Measurements from ENCODE around the gene BEX3.

DNA sequence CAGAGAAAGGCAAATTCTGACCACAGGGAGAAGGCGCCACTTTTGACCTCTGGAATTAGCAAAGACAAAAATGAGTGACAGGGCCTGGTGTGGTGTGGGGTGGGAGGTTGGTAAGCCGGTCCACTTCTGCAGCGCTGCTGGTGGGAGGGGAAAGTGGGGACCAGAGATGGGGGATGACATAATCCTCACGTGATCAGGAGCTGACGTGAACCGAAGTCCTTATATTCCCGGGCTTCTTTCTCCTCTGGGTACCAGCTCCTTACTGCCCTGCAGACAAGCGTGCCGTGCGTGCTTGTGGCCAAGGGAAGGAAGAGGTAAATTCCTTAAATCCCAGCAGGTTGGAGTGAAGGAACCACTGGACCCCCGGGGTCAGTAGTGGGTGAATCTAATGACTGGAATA, 46.3 kb upstream of the BEX3 start, which contains the start of gene TCEAL7:
- no peak for TF ChIP-seq GABPA (IDR thresholded peaks at IDR 0.05; ENCODE audit: low read depth)
- TF ChIP-seq, protein P1, sequence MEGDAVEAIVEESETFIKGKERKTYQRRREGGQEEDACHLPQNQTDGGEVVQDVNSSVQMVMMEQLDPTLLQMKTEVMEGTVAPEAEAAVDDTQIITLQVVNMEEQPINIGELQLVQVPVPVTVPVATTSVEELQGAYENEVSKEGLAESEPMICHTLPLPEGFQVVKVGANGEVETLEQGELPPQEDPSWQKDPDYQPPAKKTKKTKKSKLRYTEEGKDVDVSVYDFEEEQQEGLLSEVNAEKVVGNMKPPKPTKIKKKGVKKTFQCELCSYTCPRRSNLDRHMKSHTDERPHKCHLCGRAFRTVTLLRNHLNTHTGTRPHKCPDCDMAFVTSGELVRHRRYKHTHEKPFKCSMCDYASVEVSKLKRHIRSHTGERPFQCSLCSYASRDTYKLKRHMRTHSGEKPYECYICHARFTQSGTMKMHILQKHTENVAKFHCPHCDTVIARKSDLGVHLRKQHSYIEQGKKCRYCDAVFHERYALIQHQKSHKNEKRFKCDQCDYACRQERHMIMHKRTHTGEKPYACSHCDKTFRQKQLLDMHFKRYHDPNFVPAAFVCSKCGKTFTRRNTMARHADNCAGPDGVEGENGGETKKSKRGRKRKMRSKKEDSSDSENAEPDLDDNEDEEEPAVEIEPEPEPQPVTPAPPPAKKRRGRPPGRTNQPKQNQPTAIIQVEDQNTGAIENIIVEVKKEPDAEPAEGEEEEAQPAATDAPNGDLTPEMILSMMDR (IDR thresholded peaks at IDR 0.05; ENCODE audit: insufficient read depth, low read length): no peak
- no peak for TF ChIP-seq SPI1 (IDR thresholded peaks at IDR 0.05; ENCODE audit: borderline replicate concordance, low read depth)
- TF ChIP-seq POLR2AphosphoS5 (IDR thresholded peaks at IDR 0.05; ENCODE audit: low read depth): no peak
- TF ChIP-seq, protein P2, sequence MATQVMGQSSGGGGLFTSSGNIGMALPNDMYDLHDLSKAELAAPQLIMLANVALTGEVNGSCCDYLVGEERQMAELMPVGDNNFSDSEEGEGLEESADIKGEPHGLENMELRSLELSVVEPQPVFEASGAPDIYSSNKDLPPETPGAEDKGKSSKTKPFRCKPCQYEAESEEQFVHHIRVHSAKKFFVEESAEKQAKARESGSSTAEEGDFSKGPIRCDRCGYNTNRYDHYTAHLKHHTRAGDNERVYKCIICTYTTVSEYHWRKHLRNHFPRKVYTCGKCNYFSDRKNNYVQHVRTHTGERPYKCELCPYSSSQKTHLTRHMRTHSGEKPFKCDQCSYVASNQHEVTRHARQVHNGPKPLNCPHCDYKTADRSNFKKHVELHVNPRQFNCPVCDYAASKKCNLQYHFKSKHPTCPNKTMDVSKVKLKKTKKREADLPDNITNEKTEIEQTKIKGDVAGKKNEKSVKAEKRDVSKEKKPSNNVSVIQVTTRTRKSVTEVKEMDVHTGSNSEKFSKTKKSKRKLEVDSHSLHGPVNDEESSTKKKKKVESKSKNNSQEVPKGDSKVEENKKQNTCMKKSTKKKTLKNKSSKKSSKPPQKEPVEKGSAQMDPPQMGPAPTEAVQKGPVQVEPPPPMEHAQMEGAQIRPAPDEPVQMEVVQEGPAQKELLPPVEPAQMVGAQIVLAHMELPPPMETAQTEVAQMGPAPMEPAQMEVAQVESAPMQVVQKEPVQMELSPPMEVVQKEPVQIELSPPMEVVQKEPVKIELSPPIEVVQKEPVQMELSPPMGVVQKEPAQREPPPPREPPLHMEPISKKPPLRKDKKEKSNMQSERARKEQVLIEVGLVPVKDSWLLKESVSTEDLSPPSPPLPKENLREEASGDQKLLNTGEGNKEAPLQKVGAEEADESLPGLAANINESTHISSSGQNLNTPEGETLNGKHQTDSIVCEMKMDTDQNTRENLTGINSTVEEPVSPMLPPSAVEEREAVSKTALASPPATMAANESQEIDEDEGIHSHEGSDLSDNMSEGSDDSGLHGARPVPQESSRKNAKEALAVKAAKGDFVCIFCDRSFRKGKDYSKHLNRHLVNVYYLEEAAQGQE (IDR thresholded peaks at IDR 0.05; ENCODE audit: insufficient replicate concordance, low read depth): no peak
